ENCODE results near the gene SRGAP3. TPM values are rescaled to one million over a fixed set of nuclear protein-coding genes. Genes with fewer than 3 reads are reported as not detected.

Gene SRGAP3
- total and polyA plus RNA-seq, 4 donors: 1.2 to 32.8 (median 7.3) TPM

DNA sequence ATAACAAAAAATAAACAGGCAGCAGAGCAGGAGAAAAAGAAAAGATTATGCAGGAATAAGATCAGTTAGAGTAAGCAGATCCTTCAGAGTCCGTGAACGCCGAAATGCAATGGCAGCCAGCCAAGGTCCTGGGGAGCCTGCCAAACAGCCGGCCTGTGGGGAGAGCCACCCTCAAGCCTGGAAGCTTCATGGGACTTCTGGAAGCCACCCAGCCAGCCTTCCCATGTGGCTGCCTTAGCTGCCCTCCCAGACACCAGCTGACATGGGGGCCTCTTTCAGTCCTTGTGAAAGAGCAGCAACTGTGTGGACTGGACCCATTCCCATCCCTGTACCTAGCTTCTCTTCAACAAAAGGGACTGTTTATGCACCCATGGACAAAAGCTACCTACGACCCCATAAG is 221.3 kb downstream of the SRGAP3 start:
- Histone ChIP-seq H3K27ac (ENCODE audit: low read depth in 1 of 2, low read length in 1 of 2) (no peak overlapping the region), H3K9ac (ENCODE audit: insufficient read depth in 1 of 2, low read length in 2 of 2) (no peak overlapping the region), H3K36me3 (ENCODE audit: control insufficient read depth in 4 of 4, insufficient read depth in 4 of 4, low read length in 4 of 4) (peaks cover 0 to 20% (median 4%) of the 10 kb centered on the region in 4 donors), H3K9me3 (ENCODE audit: control insufficient read depth in 4 of 4, insufficient read depth in 3 of 4, low read length in 3 of 4) (no peaks in the 10 kb centered on the region), H3K4me1 (ENCODE audit: control insufficient read depth in 5 of 5, insufficient read depth in 5 of 5, low read length in 5 of 5) (peaks cover 2 to 26% (median 11%) of the 10 kb centered on the region in 5 donors), H3K27me3 (ENCODE audit: control insufficient read depth in 3 of 3, insufficient read depth in 3 of 3, low read length in 2 of 3) (no peaks in the 10 kb centered on the region), H3K4me3 (no peak overlapping the region)
- peak; percentile 97 to 99 (median 97) for DNase-seq
- peak; percentile 42 for ATAC-seq (ENCODE audit: insufficient read depth, low FRiP score)
- TF ChIP-seq, protein P1, sequence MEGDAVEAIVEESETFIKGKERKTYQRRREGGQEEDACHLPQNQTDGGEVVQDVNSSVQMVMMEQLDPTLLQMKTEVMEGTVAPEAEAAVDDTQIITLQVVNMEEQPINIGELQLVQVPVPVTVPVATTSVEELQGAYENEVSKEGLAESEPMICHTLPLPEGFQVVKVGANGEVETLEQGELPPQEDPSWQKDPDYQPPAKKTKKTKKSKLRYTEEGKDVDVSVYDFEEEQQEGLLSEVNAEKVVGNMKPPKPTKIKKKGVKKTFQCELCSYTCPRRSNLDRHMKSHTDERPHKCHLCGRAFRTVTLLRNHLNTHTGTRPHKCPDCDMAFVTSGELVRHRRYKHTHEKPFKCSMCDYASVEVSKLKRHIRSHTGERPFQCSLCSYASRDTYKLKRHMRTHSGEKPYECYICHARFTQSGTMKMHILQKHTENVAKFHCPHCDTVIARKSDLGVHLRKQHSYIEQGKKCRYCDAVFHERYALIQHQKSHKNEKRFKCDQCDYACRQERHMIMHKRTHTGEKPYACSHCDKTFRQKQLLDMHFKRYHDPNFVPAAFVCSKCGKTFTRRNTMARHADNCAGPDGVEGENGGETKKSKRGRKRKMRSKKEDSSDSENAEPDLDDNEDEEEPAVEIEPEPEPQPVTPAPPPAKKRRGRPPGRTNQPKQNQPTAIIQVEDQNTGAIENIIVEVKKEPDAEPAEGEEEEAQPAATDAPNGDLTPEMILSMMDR (IDR thresholded peaks at IDR 0.05; ENCODE audit: control extremely low read depth, extremely low read depth): no peak
- 46 to 53% methylated on average over 5 of the region's 5 CpGs for WGBS, 2 donors

DNA sequence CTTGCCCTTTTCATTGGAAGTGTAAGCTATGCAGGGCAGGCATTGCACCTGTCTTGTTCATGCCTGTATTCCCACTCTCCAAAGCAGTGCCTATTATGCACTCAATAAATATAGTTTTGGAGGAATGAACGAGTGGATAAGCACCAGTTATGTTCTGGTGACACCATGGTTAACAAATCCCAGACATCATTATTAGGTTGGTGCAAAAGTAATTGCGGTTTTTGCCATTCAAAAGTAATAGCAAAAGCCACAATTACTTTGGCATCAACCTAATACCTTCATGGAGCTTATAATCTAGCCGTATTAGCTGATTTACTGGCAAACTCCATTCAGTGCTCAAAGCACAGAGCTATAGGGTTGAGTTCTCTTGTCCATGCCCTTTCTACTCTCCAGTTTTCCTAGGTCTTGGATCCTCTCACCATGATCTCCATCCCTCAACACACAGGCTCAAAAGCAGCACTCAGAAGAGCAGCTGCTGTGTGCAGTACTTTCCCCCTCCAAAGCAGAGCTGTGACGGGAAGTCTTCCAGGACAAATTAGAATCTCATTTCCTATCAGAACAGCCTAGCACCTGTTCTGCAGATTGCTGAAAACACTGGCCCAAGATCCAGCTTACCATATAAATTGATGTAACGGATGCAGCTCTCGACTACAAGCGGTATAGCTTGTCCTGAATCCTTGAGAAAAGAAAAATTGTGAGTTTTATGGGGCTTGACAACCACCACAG is 223.0 kb downstream of the SRGAP3 start:
- 90 to 91% methylated on average over 7 of the region's 7 CpGs for WGBS, 2 donors
- DNase-seq: no peak
- no peak overlapping the region for H3K9ac ChIP-seq (ENCODE audit: insufficient read depth in 1 of 2, low read length in 2 of 2)

DNA sequence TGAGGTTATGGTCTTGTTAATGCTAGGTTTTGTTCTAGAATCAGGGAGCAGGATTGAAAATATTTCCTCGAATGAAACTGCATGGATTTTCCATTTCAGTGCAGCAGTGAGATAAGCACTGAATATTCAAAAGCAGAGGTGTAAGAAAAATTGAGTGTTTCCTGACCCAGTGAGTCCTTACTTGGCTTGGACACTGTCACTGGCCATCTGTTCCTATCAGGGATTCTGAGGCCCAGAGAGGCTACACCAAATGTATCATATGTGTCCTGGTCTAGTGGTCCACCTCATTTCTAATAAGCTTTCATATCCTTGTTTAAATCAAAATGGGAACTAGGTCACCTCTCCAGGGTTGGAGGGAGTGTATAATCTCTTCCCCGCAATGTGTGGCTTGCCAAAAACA is 225.1 kb downstream of the SRGAP3 start:
- 79 to 89% methylated on average over 2 of the region's 2 CpGs for WGBS, 2 donors
- DNase-seq (no peak), ATAC-seq (ENCODE audit: insufficient read depth, low FRiP score) (no peak)
- Histone ChIP-seq H3K27me3 (ENCODE audit: control insufficient read depth in 3 of 3, insufficient read depth in 3 of 3, low read length in 2 of 3) (no peaks in the 10 kb centered on the region), H3K36me3 (ENCODE audit: control insufficient read depth in 4 of 4, insufficient read depth in 4 of 4, low read length in 4 of 4) (peaks cover 0 to 18% (median 6%) of the 10 kb centered on the region in 4 donors), H3K27ac (ENCODE audit: low read depth in 1 of 2, low read length in 1 of 2) (no peak overlapping the region), H3K9me3 (ENCODE audit: control insufficient read depth in 4 of 4, insufficient read depth in 3 of 4, low read length in 3 of 4) (no peaks in the 10 kb centered on the region), H3K4me1 (ENCODE audit: control insufficient read depth in 5 of 5, insufficient read depth in 5 of 5, low read length in 5 of 5) (peaks cover 4 to 37% (median 14%) of the 10 kb centered on the region in 5 donors), H3K4me3 (no peak overlapping the region), H3K9ac (ENCODE audit: insufficient read depth in 1 of 2, low read length in 2 of 2) (no peak overlapping the region)
- TF ChIP-seq, protein P1 (IDR thresholded peaks at IDR 0.05; ENCODE audit: control extremely low read depth, extremely low read depth): no peak

More for the DNA sequence above, 223.0 kb downstream of the SRGAP3 start:
- H3K9me3 ChIP-seq (ENCODE audit: control insufficient read depth in 4 of 4, insufficient read depth in 3 of 4, low read length in 3 of 4): no peaks in the 10 kb centered on the region
- peaks cover 0 to 14% (median 6%) of the 10 kb centered on the region in 4 donors for H3K36me3 ChIP-seq (ENCODE audit: control insufficient read depth in 4 of 4, insufficient read depth in 4 of 4, low read length in 4 of 4)
- TF ChIP-seq, protein P1 (IDR thresholded peaks at IDR 0.05; ENCODE audit: control extremely low read depth, extremely low read depth): no peak
- no peaks in the 10 kb centered on the region for H3K27me3 ChIP-seq (ENCODE audit: control insufficient read depth in 3 of 3, insufficient read depth in 3 of 3, low read length in 2 of 3)
- H3K4me1 ChIP-seq (ENCODE audit: control insufficient read depth in 5 of 5, insufficient read depth in 5 of 5, low read length in 5 of 5): peaks cover 2 to 37% (median 11%) of the 10 kb centered on the region in 5 donors
- H3K4me3 ChIP-seq: no peak overlapping the region
- H3K27ac ChIP-seq (ENCODE audit: low read depth in 1 of 2, low read length in 1 of 2): no peak overlapping the region
- no peak for ATAC-seq (ENCODE audit: insufficient read depth, low FRiP score)

All from lung (tissue), 12 donors.